GM13976 (cell line): ENCODE measurements around the gene OR52K2.

Source experiments
- DNase-seq: peaks from one replicate; pipeline ENCODE4 v3.0.0; 2012; ENCODE audit warnings: low spot score
- CTCF ChIP-seq: IDR thresholded peaks from 2 replicates; pipeline ENCODE4 v1.5.1; 2012; ENCODE audit warnings: borderline replicate concordance, mild to moderate bottlenecking; ENCODE audit not compliant: insufficient read depth; ENCODE audit errors: extremely low read depth, missing control alignments, control extremely low read depth
- in situ Hi-C: fragments of 300-500 bp; cut with MboI; formaldehyde crosslinking; loops from one replicate; pipeline ENCODE4 v1.12.0; 2022; ENCODE audit warnings: low sequenced_read_pairs, mixed read lengths, inconsistent platforms; ENCODE audit not compliant: unreplicated experiment

OR52K2 gene

GRCh38 chr11:4436411-4436810, 12.7 kb upstream of the OR52K2 start:
- no peak for TF ChIP-seq CTCF
- in situ Hi-C loops = no loop called here
- DNase-seq = no peak

GRCh38 chr11:4441515-4441914, 7.6 kb upstream of the OR52K2 start:
- TF ChIP-seq CTCF = no peak
- in situ Hi-C loops = no loop called here
- DNase-seq = no peak

GRCh38 chr11:4443232-4443891, 5.7 kb upstream of the OR52K2 start:
- no peak for TF ChIP-seq CTCF
- in situ Hi-C loops = no loop called here
- no peak for DNase-seq

DNA sequence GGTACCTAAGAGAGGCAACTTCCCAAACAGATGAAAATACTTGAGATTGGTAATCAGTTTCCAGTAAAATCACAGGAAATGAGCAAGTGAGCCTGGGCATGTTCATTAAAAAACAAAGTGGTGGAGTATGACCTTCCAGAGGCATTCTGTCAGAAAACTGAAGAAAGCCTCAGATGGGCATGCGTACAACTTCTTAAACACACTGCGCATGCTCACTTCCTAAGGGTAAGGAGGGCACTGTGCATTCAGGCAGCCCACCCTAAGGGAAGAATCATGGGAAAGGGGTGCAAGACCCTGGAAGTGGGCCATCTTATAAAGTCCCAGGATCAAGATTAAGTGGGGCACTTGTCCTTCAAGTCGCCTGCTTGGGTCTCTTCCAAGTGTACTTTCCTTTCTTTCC, 4.0 kb downstream of the OR52K2 start:
- DNase-seq = no peak
- in situ Hi-C loops = no loop called here
- TF ChIP-seq CTCF = no peak

DNA sequence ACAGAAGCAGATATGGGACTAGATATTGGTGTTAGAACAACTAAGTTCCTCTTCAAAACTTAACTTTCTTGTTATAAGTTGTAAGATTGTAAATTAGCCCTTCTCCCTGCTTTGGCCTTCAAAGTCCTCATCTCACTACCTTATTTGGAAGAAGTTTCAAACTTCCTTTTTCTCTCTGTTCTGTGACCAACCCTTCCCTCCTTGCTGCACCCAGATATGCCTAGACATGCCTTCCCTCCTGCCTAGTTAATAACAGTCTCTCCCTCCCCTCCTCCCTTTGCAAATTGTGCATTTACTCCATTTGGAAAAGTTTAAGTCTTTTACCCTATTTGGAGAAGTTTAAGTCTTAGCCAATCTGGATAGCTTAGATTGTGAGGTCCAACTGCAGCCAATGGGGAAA, 4.9 kb downstream of the OR52K2 start:
- in situ Hi-C loops = no loop called here
- DNase-seq = no peak
- TF ChIP-seq CTCF = no peak

DNA sequence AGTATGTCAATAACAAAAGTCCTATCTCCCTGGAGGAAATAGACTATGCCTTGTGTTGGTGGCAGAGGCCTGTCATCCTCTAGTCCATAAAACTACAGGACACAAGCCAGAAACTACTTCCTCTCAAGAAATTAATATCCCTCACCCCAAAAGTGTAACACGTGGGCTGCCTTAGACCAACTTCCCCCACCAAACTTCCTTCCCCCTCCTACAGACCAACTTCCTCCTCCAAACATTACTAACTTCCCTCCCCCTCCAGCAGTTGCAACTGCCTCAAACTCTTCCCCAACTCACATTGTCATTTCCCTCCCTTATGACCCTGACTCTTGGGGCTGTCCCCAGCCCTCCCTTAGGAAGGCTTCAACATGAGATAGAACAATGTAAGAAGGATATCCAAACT, 6.3 kb downstream of the OR52K2 start:
- DNase-seq = no peak
- in situ Hi-C loops = no loop called here
- TF ChIP-seq CTCF = no peak

DNA sequence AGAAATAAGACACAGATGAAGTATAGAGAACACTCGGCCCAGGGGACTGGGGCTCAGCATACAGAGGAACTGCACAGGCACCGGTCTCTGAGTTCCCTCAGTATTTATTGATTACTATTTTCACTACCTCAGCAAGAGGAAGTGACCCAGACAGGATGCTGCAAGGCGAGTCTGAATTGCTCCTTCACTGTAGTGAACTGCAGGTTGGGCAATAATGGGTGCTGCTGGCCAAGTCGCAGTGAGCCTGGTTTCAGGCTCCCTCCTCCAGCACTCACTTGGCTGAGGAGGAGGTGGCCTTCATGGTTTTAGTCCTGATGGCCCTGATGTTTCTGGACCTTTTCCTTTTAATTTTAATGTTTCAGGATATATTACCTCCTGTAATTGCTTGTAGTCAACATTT, 10.4 kb downstream of the OR52K2 start:
- TF ChIP-seq CTCF = no peak
- DNase-seq = no peak
- in situ Hi-C loops = no loop called here
